ENCODE results near the gene FBXL16. TPM values are rescaled to one million over a fixed set of nuclear protein-coding genes. Genes with fewer than 3 reads are reported as not detected.

FBXL16 gene
- total RNA-seq, 1 donor from 2014 or later, result 5.8 TPM

DNA sequence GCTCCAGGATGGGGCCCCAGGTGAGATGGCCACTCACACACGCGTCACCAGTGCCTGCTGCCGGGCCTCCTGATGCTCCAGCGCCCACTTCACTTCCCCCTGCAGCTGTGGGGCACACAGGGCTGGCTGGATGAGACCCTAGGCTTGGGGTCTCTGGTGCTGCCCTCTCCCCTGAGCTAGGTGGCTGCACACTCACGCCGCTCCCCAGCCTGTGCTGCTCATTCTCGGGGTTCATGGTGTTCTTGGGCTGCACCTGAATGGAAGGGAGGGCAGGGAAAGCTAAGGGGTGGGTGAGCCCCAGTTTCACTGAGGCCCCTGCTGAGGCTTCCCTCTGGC is 19.4 kb upstream of the FBXL16 start:
- no peaks in the 10 kb centered on the region for H3K36me3 Mint-ChIP-seq (ENCODE audit: low read depth)
- H3K4me3 Mint-ChIP-seq (ENCODE audit: low read depth), result no peak overlapping the region
- H3K4me1 Mint-ChIP-seq (ENCODE audit: low read depth), result peaks cover 4% of the 10 kb centered on the region
- no peaks in the 10 kb centered on the region for H3K9me3 Mint-ChIP-seq
- no peak for DNase-seq (ENCODE audit: low spot score)
- no peaks in the 10 kb centered on the region for H3K27me3 Mint-ChIP-seq (ENCODE audit: low read depth)
- intact Hi-C loops (cut with micrococcal nuclease), result no loop called here
- H3K27ac Mint-ChIP-seq, result no peak overlapping the region

DNA sequence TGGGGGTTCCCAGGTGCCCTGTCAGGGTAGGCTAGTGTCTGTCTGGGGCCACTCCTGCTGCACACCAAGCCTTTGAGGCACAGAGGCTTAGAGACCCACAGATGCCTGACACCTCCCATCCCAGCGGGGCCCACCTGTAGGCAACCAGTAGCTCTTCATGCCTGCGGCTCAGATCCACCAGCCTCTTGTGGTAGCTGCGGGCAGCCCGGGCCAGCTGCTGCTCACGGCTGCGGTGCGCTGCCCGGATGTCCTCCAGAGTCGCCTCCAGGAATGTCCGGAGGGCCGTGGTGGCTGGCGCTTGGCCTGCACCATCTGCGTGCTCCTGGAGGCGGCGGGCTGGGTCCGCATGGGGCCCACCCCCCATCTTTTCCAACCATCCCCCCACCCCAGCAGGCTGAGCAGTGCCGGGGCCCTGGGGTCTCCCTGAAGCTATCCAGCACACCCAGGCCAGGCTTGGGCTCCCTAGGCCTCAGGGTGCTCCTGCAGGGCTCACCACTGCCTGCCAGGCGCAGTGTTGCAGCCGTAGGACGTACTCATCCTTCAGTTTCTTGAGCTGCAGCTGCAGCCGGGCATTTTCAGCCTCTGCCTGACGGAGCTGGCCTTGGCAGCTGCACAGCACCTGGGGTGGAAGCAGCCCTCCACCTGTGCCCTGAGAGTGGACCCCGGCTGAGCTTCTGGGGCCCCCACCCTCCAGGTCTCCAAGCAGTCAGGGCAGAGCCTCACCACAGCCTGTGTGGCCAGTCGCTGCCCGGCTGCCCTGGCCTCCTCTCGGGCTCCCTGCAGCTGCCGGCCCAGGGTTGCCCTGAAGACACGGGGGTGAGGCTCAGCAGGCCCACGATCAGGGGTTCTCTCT is 18.8 kb upstream of the FBXL16 start:
- no peak for DNase-seq (ENCODE audit: low spot score)
- intact Hi-C loops (cut with micrococcal nuclease), result no loop called here
- Mint-ChIP-seq H3K27ac (no peak overlapping the region), H3K4me1 (ENCODE audit: low read depth) (peaks cover 5% of the 10 kb centered on the region), H3K4me3 (ENCODE audit: low read depth) (no peak overlapping the region), H3K27me3 (ENCODE audit: low read depth) (no peaks in the 10 kb centered on the region), H3K36me3 (ENCODE audit: low read depth) (no peaks in the 10 kb centered on the region), H3K9me3 (no peaks in the 10 kb centered on the region)

DNA sequence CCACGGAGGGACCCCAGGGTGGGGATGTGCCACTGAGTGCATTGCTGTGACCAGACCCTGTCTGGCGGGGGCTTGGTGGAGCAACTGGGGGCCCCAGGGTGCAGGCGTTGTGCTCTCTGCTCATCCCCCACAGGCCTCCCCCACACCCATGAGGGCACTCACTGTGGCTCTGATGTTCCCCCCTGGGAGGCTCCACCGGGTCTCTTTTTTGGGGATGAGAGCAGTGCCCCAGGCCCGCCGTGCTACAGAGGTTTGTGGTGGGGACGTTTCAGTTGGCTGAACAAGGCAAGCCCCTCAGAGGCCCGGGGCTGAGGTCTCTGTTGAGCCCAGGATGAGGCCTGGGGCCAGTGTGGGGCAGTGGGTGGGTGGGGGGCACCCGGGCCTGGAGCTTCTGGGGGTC is 18.1 kb upstream of the FBXL16 start:
- H3K27ac Mint-ChIP-seq, result no peak overlapping the region
- no peak overlapping the region for H3K4me3 Mint-ChIP-seq (ENCODE audit: low read depth)
- no peak for DNase-seq (ENCODE audit: low spot score)
- H3K4me1 Mint-ChIP-seq (ENCODE audit: low read depth), result peaks cover 8% of the 10 kb centered on the region
- no peaks in the 10 kb centered on the region for H3K9me3 Mint-ChIP-seq
- H3K27me3 Mint-ChIP-seq (ENCODE audit: low read depth), result no peaks in the 10 kb centered on the region
- no peaks in the 10 kb centered on the region for H3K36me3 Mint-ChIP-seq (ENCODE audit: low read depth)
- intact Hi-C loops (cut with micrococcal nuclease), result no loop called here

DNA sequence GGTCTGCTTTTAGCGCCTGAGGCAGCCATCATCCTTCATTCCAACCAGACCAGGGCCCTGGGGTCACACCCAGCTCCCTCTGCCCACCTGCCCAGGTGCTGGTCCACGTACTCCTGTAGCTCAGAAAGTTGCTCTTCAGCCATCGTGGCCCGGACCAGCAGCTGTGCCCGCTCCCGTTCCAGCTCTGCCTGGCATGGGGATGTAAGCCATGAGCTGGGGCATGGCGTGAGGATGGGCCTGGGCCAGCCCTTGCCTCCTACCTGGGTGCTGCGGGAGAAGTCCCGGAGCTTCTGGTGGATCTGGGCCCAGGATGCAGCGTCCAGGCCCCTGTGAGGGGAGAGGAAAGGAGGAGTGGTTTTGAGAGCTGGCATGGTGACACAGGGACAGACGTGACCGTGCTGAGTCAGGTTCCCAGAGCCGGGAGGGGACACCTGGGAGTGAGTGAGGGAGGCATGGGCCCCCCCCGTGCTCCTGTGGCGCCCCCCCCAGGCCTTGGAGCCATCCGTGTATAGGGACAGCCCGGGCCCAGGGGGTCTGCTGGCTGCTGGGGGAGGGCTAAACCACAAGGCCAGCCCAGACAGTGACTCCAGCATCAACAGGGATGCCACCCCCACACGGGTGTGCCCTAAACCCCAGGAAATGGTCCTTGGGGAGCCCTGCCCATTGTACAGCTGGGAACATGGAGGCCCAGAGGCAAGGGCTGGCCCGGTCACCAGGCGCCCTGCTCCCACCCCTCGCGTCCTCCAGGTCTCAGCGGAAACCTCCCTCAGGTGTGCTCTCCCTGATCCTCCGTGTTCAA is 17.4 kb upstream of the FBXL16 start:
- H3K27me3 Mint-ChIP-seq (ENCODE audit: low read depth), result no peaks in the 10 kb centered on the region
- no peak for DNase-seq (ENCODE audit: low spot score)
- intact Hi-C loops (cut with micrococcal nuclease), result no loop called here
- H3K4me3 Mint-ChIP-seq (ENCODE audit: low read depth), result peak overlapping the region; percentile 45
- no peak overlapping the region for H3K27ac Mint-ChIP-seq
- H3K9me3 Mint-ChIP-seq, result no peaks in the 10 kb centered on the region
- peaks cover 8% of the 10 kb centered on the region for H3K4me1 Mint-ChIP-seq (ENCODE audit: low read depth)
- H3K36me3 Mint-ChIP-seq (ENCODE audit: low read depth), result no peaks in the 10 kb centered on the region

DNA sequence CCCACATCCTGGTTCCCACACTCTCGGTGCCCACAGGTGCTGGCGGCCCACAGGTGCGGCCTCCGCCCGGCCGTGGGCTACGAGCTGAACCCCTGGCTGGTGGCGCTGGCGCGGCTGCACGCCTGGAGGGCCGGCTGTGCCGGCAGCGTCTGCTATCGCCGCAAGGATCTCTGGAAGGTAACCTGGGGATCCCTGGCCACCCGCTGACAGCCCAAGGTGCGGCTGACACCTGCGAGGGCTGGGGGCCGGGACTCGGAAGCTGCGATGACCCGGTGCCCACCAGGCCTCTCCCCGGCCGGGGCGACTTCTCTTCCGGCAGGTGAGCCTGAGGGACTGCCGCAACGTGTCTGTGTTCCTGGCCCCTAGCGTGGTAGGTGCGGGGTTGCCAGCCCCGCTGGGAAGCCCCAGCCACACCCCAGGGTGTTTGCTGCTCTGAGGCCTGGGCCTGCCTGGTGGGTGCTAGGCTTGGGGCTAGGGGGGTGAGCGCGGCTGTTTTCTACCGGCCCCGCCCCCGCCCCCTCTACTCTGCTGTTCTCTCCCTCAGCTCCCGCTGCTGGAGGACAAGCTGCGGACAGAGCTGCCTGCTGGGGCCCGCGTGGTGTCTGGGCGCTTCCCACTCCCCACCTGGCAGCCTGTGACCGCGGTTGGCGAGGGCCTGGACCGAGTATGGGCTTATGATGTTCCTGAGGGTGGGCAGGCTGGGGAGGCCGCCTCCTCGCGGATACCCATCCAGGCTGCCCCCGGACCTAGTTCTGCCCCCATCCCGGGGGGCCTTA is 16.4 kb upstream of the FBXL16 start:
- Mint-ChIP-seq H3K9me3 (no peaks in the 10 kb centered on the region), H3K27ac (no peak overlapping the region), H3K27me3 (ENCODE audit: low read depth) (no peaks in the 10 kb centered on the region), H3K4me1 (ENCODE audit: low read depth) (peaks cover 8% of the 10 kb centered on the region), H3K36me3 (ENCODE audit: low read depth) (no peaks in the 10 kb centered on the region), H3K4me3 (ENCODE audit: low read depth) (peak overlapping the region; percentile 62)
- DNase-seq (ENCODE audit: low spot score), result no peak
- intact Hi-C loops (cut with micrococcal nuclease), result no loop called here

DNA sequence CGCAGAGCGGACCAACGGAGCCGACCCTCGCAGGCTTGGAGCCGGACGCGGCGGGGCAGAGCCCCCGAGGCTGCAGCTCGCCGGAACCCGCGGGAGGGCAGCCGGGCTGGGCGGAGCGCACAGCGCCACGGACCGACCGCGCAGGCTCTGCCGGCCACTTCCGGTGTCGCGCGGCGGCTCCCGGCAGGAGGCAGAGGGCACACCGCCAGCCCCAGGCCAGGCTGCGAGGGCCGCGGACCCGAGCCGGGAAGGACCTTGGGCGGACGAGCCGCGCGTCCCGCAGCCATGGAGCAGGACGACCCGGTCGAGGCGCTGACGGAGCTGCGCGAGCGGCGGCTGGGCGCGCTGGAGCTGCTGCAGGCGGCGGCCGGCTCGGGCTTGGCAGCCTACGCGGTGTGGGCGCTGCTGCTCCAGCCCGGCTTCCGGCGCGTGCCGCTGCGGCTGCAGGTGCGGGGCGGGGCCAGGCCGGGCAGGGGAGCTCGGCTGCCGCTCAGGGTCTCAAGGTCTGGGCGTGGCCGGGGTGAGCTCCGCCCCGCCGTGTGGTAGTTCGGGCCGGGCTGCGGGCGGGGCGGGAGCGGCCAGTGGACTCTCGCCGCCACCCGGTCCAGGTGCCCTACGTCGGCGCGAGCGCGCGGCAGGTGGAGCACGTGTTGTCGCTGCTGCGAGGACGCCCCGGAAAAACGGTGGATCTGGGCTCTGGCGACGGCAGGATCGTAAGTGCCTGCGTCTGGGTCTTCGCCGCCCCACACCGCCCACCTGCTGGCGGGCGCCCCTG is 15.6 kb upstream of the FBXL16 start, which contains the start of gene ANTKMT:
Gene ANTKMT, plus strand, starts transcription at position 157 of the 775 bp plus-strand sequence. Its CDS starts 129 bp downstream, at position 286.
- no peaks in the 10 kb centered on the region for H3K36me3 Mint-ChIP-seq (ENCODE audit: low read depth)
- peaks cover 10% of the 10 kb centered on the region for H3K4me1 Mint-ChIP-seq (ENCODE audit: low read depth)
- no peaks in the 10 kb centered on the region for H3K9me3 Mint-ChIP-seq
- intact Hi-C loops (cut with micrococcal nuclease), result loop anchor here (1.0 kb wide), 1 partner anchor 20 kb away; no protein-coding TSS in a partner anchor
- H3K4me3 Mint-ChIP-seq (ENCODE audit: low read depth), result peak within 1 kb of the TSS; percentile 71
- H3K27ac Mint-ChIP-seq, result peak within 1 kb of the TSS; percentile 19
- DNase-seq (ENCODE audit: low spot score), result peak; percentile 72
- peaks cover 3% of the 10 kb centered on the region for H3K27me3 Mint-ChIP-seq (ENCODE audit: low read depth)

DNA sequence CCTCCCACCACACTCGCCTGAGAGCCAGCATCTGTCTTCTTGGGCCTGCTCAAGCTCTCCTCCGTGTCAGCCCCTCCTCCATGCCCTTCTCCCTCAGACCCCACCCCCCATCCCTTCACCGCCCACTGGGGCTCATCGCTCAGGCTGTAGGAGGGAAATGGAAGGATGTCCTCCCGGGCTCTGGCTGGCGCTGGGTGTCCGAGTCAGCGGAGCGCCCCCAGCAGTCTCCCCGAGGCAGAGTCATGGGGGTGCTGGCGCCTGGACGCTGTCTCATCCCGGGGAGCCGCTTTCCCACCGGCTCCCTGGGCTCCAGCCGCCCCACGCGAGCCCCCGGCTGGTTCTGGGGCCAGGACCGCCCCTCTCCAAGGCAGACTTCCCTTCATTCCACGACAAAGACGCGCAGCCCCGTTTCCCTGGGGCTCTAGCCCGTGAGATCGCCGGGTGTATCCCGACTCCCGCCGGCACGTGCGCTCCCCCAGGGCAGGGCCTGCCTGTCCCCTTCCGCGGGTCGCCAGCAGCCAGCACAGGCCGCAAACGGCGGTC is 14.9 kb upstream of the FBXL16 start:
- Mint-ChIP-seq H3K27ac (peak overlapping the region; percentile 19), H3K27me3 (ENCODE audit: low read depth) (peaks cover 4% of the 10 kb centered on the region), H3K4me1 (ENCODE audit: low read depth) (peaks cover 10% of the 10 kb centered on the region), H3K4me3 (ENCODE audit: low read depth) (peak overlapping the region; percentile 71), H3K36me3 (ENCODE audit: low read depth) (no peaks in the 10 kb centered on the region), H3K9me3 (no peaks in the 10 kb centered on the region)
- peak; percentile 33 for DNase-seq (ENCODE audit: low spot score)
- intact Hi-C loops (cut with micrococcal nuclease), result loop anchor here (1.0 kb wide), 1 partner anchor 21 kb away; no protein-coding TSS in a partner anchor

DNA sequence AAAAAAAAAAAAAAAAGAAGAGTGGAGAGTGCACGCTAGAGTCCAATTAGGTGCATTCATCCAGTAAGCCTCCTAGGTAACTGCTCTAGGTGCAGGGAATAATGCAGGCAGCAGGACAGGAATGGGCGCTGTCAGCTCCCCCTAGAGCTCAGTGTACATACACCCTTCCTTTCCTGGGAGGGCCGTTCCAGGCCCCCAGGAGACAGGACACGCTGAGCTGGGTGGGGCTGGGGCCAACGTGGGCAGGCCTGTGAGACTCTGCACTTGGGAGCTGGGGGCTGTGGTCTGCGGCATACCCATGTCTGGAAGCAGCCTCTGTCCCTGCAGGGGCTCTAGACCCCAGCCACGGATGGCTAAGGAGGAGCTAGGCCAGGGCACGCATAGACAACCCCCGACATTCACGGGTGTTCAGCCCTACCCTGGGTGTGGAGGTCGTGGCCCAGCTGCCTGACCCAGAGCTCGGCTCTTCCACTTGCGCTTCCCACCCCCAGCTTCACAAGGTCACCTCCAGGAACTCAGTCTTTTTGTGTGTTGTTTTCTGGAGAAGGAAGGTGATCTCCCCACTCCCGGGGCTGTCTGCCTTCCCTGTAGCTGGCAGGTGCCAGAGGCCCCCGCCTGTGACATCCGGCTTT is 14.3 kb upstream of the FBXL16 start:
- Mint-ChIP-seq H3K27ac (peak overlapping the region; percentile 19), H3K36me3 (ENCODE audit: low read depth) (no peaks in the 10 kb centered on the region), H3K4me1 (ENCODE audit: low read depth) (peaks cover 10% of the 10 kb centered on the region), H3K27me3 (ENCODE audit: low read depth) (peaks cover 4% of the 10 kb centered on the region), H3K4me3 (ENCODE audit: low read depth) (peak overlapping the region; percentile 71), H3K9me3 (no peaks in the 10 kb centered on the region)
- intact Hi-C loops (cut with micrococcal nuclease), result loop anchor here (1.0 kb wide), 1 partner anchor 21 kb away; no protein-coding TSS in a partner anchor
- DNase-seq (ENCODE audit: low spot score), result no peak

DNA sequence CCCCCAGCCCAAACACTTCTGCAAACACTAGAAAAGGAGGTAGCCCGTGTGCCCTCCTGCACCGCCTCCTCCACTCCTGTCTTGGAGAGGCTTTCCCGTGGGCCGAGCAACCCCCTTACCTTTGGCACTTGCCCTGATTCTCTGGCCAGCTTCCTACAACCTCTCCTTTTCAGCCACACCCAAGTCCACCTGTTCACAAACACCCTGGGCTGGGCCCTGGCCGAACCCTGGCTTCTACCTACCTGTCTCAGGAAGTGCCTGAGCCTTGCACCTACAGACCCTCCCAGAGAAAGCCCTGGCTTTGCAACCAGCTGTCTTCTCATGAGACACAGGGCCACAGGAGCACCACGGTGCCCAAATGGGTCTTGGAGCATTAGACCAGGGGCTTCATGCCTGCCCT is 13.3 kb upstream of the FBXL16 start:
- Mint-ChIP-seq H3K4me3 (ENCODE audit: low read depth) (peak overlapping the region; percentile 71), H3K36me3 (ENCODE audit: low read depth) (no peaks in the 10 kb centered on the region), H3K9me3 (no peaks in the 10 kb centered on the region), H3K27me3 (ENCODE audit: low read depth) (peaks cover 4% of the 10 kb centered on the region), H3K4me1 (ENCODE audit: low read depth) (peaks cover 10% of the 10 kb centered on the region), H3K27ac (no peak overlapping the region)
- DNase-seq (ENCODE audit: low spot score), result no peak
- intact Hi-C loops (cut with micrococcal nuclease), result no loop called here

DNA sequence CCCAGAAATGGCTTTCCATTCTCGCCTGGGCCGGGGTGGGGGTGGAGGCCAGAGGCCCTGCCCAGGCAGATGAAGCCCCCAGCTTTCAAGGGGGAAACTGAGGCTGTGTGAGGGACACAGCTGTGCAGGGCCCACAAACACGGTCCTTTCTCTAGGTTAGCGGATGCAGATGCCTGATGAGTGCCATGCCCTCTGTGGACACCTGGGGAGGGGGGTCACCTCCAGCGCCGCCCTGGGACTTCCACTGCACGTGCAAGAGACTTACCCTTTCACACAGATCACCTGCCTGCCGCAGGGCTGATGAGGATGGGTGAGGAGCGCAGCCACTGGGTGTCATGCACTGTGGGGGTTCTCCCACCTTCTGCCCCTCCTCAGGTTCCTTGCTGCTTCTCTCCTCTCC is 12.8 kb upstream of the FBXL16 start:
- Mint-ChIP-seq H3K4me3 (ENCODE audit: low read depth) (no peak overlapping the region), H3K9me3 (no peaks in the 10 kb centered on the region), H3K4me1 (ENCODE audit: low read depth) (peaks cover 10% of the 10 kb centered on the region)

DNA sequence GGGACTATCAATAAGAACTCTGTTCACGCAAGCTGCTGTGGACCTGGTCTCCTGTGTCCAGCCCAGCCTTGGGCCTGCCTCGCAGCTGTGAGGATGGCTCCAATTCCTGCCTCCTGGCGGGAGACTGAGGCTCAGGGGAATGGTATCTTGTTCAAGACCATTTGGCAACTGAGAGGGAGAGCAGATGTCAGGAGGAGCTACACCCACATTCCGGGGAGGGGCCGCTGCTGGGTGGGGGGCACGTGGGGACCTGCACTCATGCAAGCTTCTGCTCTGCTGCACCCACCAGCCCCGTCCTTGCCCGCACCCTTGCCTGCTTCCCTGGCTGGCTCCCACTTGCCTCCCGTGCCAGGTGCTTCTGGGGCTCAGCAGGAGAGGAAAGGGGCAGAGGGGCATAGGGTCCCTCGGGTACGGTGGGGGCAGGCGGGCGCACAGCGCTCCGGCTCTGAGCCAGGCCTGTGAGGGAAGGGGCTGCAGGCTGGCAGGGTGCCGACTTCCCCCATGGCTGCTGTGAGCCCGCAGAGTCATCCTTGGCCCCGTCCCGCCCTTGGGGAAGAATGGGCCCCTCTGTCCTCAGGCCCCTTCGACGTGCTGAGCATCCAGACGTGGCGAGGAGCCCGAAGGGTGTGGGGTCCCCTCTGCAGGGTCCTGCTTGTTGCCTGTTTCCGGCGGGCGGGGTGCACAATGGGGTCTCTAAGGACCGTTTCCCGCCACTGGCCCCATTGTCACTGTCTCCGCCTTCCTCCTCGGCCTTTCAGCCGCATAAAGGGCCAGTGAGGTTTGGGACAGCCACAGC is 12.0 kb upstream of the FBXL16 start:
- Mint-ChIP-seq H3K4me3 (ENCODE audit: low read depth) (no peak overlapping the region), H3K4me1 (ENCODE audit: low read depth) (peaks cover 12% of the 10 kb centered on the region), H3K27ac (no peak overlapping the region), H3K9me3 (no peaks in the 10 kb centered on the region), H3K27me3 (ENCODE audit: low read depth) (peaks cover 6% of the 10 kb centered on the region), H3K36me3 (ENCODE audit: low read depth) (no peaks in the 10 kb centered on the region)
- intact Hi-C loops (cut with micrococcal nuclease), result no loop called here
- DNase-seq (ENCODE audit: low spot score), result no peak

More for the DNA sequence above, 12.8 kb upstream of the FBXL16 start:
- no peak overlapping the region for H3K27ac Mint-ChIP-seq
- no peak for DNase-seq (ENCODE audit: low spot score)
- no peaks in the 10 kb centered on the region for H3K36me3 Mint-ChIP-seq (ENCODE audit: low read depth)
- intact Hi-C loops (cut with micrococcal nuclease), result no loop called here
- H3K27me3 Mint-ChIP-seq (ENCODE audit: low read depth), result peaks cover 4% of the 10 kb centered on the region

Measured in activated T-helper 2 cell treated with anti-CD3 and anti-CD28 coated beads, Interferon-gamma antibody, Interleukin-2, Interleukin-4, amounts not matched to agents 10 μg/mL and 5 μg/mL and 100 μg/mL, durations not matched to agents 14 hours and 24 hours and 36 hours (primary cell).